Liver (tissue), 3 donors: ENCODE measurements around the gene SH3BP2.

Experiments used
- FOXA2 ChIP-seq: IDR thresholded peaks from 2 replicates; pipeline ENCODE4 v1.6.1; 2016; ENCODE audit warnings: antibody characterized with exemption
- RAD21 ChIP-seq, 2 donors: IDR thresholded peaks; 2 replicates each; pipeline ENCODE4 v1.6.1; 2016; ENCODE audit warnings: antibody characterized with exemption in 2 of 2, mild to moderate bottlenecking in 2 of 2
- TAF1 ChIP-seq: conservative IDR thresholded peaks from 2 replicates; pipeline ENCODE4 v1.6.1; 2016; ENCODE audit warnings: antibody characterized with exemption, mild to moderate bottlenecking
- YY1 ChIP-seq: IDR thresholded peaks from 2 replicates; pipeline ENCODE4 v1.6.1; 2016; ENCODE audit warnings: antibody characterized with exemption, mild to moderate bottlenecking
- TF ChIP-seq, protein P1 (sequence below): fragments of 150-350 bp; IDR thresholded peaks from 2 replicates; pipeline ENCODE4 v1.5.1; 2017; ENCODE audit warnings: improper control_type of control experiment, low read depth, low read length; ENCODE audit not compliant: missing input control
- TF ChIP-seq, protein P2 (sequence below): IDR thresholded peaks from 2 replicates; pipeline ENCODE4 v1.6.1; 2016; ENCODE audit warnings: antibody characterized with exemption, mild to moderate bottlenecking
- TF ChIP-seq, protein P3 (sequence below): IDR thresholded peaks from 2 replicates; pipeline ENCODE4 v1.6.1; 2016; ENCODE audit warnings: antibody characterized with exemption
- donor health status: healthy.
- donor health status: healthy.

DNA sequence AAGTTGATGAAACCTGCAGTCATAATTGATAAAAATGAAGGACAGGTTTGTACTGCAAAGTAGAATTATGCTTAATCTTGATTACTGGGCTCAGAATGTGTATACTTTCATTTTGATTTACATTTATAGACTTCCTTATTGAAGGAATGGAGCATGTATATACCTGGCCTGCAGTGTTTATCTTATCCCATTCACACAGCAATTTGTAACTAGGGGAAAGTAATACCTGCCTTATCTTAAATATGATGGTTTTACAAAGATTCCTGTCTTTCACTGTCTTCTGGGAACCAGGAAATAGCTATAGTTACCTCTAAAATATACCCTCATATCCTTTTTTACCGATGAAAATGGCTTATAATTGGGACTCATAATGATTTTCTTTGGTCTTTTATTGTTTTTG, 80.4 kb downstream of the SH3BP2 start:
- TF ChIP-seq, protein P1, sequence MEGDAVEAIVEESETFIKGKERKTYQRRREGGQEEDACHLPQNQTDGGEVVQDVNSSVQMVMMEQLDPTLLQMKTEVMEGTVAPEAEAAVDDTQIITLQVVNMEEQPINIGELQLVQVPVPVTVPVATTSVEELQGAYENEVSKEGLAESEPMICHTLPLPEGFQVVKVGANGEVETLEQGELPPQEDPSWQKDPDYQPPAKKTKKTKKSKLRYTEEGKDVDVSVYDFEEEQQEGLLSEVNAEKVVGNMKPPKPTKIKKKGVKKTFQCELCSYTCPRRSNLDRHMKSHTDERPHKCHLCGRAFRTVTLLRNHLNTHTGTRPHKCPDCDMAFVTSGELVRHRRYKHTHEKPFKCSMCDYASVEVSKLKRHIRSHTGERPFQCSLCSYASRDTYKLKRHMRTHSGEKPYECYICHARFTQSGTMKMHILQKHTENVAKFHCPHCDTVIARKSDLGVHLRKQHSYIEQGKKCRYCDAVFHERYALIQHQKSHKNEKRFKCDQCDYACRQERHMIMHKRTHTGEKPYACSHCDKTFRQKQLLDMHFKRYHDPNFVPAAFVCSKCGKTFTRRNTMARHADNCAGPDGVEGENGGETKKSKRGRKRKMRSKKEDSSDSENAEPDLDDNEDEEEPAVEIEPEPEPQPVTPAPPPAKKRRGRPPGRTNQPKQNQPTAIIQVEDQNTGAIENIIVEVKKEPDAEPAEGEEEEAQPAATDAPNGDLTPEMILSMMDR, result no peak
- no peak for TF ChIP-seq YY1
- TF ChIP-seq TAF1, result no peak
- TF ChIP-seq, protein P2, sequence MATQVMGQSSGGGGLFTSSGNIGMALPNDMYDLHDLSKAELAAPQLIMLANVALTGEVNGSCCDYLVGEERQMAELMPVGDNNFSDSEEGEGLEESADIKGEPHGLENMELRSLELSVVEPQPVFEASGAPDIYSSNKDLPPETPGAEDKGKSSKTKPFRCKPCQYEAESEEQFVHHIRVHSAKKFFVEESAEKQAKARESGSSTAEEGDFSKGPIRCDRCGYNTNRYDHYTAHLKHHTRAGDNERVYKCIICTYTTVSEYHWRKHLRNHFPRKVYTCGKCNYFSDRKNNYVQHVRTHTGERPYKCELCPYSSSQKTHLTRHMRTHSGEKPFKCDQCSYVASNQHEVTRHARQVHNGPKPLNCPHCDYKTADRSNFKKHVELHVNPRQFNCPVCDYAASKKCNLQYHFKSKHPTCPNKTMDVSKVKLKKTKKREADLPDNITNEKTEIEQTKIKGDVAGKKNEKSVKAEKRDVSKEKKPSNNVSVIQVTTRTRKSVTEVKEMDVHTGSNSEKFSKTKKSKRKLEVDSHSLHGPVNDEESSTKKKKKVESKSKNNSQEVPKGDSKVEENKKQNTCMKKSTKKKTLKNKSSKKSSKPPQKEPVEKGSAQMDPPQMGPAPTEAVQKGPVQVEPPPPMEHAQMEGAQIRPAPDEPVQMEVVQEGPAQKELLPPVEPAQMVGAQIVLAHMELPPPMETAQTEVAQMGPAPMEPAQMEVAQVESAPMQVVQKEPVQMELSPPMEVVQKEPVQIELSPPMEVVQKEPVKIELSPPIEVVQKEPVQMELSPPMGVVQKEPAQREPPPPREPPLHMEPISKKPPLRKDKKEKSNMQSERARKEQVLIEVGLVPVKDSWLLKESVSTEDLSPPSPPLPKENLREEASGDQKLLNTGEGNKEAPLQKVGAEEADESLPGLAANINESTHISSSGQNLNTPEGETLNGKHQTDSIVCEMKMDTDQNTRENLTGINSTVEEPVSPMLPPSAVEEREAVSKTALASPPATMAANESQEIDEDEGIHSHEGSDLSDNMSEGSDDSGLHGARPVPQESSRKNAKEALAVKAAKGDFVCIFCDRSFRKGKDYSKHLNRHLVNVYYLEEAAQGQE, result no peak
- no peak for TF ChIP-seq RAD21 (IDR thresholded peaks at IDR 0.05)
- TF ChIP-seq, protein P3, sequence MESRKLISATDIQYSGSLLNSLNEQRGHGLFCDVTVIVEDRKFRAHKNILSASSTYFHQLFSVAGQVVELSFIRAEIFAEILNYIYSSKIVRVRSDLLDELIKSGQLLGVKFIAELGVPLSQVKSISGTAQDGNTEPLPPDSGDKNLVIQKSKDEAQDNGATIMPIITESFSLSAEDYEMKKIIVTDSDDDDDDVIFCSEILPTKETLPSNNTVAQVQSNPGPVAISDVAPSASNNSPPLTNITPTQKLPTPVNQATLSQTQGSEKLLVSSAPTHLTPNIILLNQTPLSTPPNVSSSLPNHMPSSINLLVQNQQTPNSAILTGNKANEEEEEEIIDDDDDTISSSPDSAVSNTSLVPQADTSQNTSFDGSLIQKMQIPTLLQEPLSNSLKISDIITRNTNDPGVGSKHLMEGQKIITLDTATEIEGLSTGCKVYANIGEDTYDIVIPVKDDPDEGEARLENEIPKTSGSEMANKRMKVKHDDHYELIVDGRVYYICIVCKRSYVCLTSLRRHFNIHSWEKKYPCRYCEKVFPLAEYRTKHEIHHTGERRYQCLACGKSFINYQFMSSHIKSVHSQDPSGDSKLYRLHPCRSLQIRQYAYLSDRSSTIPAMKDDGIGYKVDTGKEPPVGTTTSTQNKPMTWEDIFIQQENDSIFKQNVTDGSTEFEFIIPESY, result no peak
- TF ChIP-seq FOXA2, result no peak
